ENCODE data around the gene MISP. TPM values are rescaled to one million over a fixed set of nuclear protein-coding genes. Genes with fewer than 3 reads are reported as not detected.
"Not testable (repeated sequence)": the region's sequence is repeated elsewhere in the genome, so short reads cannot be mapped to it uniquely, and the experiment has no call there.

Gene MISP
- total RNA-seq, 1 donor from 2014 or later, result not detected

- intact Hi-C loops (cut with micrococcal nuclease), result loop anchor here (5.0 kb wide), 1 partner anchor 67 kb away; no protein-coding TSS in a partner anchor
- Histone ChIP-seq H3K27ac (replicated peaks) (peak overlapping the region; percentile 21), H3K27me3 (ENCODE audit: low read depth) (peaks cover 6% of the 10 kb centered on the region), H3K4me3 (no peak overlapping the region), H3K36me3 (peaks cover 31% of the 10 kb centered on the region), H3K9me3 (replicated peaks) (no peaks in the 10 kb centered on the region), H3K4me1 (peaks cover 23% of the 10 kb centered on the region)
- no peak for TF ChIP-seq CTCF (IDR thresholded peaks at IDR 0.05; ENCODE audit: borderline replicate concordance)
- no peak for DNase-seq
Measured at GRCh38 chr19:734716-735115, 16.2 kb upstream of the MISP start.

- Histone ChIP-seq H3K9me3 (replicated peaks) (no peaks in the 10 kb centered on the region), H3K4me3 (no peak overlapping the region), H3K4me1 (peaks cover 17% of the 10 kb centered on the region), H3K27ac (replicated peaks) (no peak overlapping the region), H3K36me3 (peaks cover 39% of the 10 kb centered on the region), H3K27me3 (ENCODE audit: low read depth) (peaks cover 6% of the 10 kb centered on the region)
- TF ChIP-seq CTCF (IDR thresholded peaks at IDR 0.05; ENCODE audit: borderline replicate concordance), result no peak
- intact Hi-C loops (cut with micrococcal nuclease), result no loop called here
- no peak for DNase-seq
Measured at GRCh38 chr19:736125-736524, 14.8 kb upstream of the MISP start.

- no peak for DNase-seq
- TF ChIP-seq CTCF (IDR thresholded peaks at IDR 0.05; ENCODE audit: borderline replicate concordance), result peak; percentile 66
Measured at GRCh38 chr19:737591-738093, 13.3 kb upstream of the MISP start.

GRCh38 chr19:738509-739128, 12.3 kb upstream of the MISP start:
- intact Hi-C loops (cut with micrococcal nuclease), result no loop called here

More at GRCh38 chr19:737591-738093, 13.3 kb upstream of the MISP start:
- Histone ChIP-seq H3K9me3 (replicated peaks) (no peaks in the 10 kb centered on the region), H3K4me1 (peaks cover 17% of the 10 kb centered on the region), H3K36me3 (peaks cover 34% of the 10 kb centered on the region), H3K4me3 (no peak overlapping the region), H3K27me3 (ENCODE audit: low read depth) (peaks cover 6% of the 10 kb centered on the region), H3K27ac (replicated peaks) (no peak overlapping the region)
- intact Hi-C loops (cut with micrococcal nuclease), result no loop called here

GRCh38 chr19:739998-740715, 10.8 kb upstream of the MISP start:
- H3K36me3 ChIP-seq, result peaks cover 27% of the 10 kb centered on the region
- no peak for DNase-seq
- H3K4me3 ChIP-seq, result no peak overlapping the region
- H3K9me3 ChIP-seq (replicated peaks), result peaks cover 16% of the 10 kb centered on the region
- TF ChIP-seq CTCF (IDR thresholded peaks at IDR 0.05; ENCODE audit: borderline replicate concordance), result no peak
- H3K27me3 ChIP-seq (ENCODE audit: low read depth), result peaks cover 6% of the 10 kb centered on the region
- H3K4me1 ChIP-seq, result peaks cover 4% of the 10 kb centered on the region
- intact Hi-C loops (cut with micrococcal nuclease), result no loop called here
- no peak overlapping the region for H3K27ac ChIP-seq (replicated peaks)

More at GRCh38 chr19:738509-739128, 12.3 kb upstream of the MISP start:
- TF ChIP-seq CTCF (IDR thresholded peaks at IDR 0.05; ENCODE audit: borderline replicate concordance), result no peak
- H3K27me3 ChIP-seq (ENCODE audit: low read depth), result peaks cover 6% of the 10 kb centered on the region
- no peak overlapping the region for H3K4me3 ChIP-seq
- no peak overlapping the region for H3K27ac ChIP-seq (replicated peaks)
- H3K4me1 ChIP-seq, result peaks cover 15% of the 10 kb centered on the region
- no peak for DNase-seq
- H3K36me3 ChIP-seq, result peaks cover 34% of the 10 kb centered on the region
- peaks cover 4% of the 10 kb centered on the region for H3K9me3 ChIP-seq (replicated peaks)

- H3K4me3 ChIP-seq; intact Hi-C loops (cut with micrococcal nuclease): not testable (repeated sequence)
Measured at GRCh38 chr19:740816-741505, 10.0 kb upstream of the MISP start.

More at GRCh38 chr19:740816-741505, 10.0 kb upstream of the MISP start:
- not testable (repeated sequence) for H3K27ac ChIP-seq (replicated peaks); DNase-seq; H3K4me1 ChIP-seq; H3K27me3 ChIP-seq (ENCODE audit: low read depth)
- peaks cover 16% of the 10 kb centered on the region for H3K9me3 ChIP-seq (replicated peaks)
- peaks cover 28% of the 10 kb centered on the region for H3K36me3 ChIP-seq
